Mucosa of rectum (tissue), 2 donors: ENCODE results near the gene FAM89B.
A peak's percentile ranks its signal among the peaks of the same experiment; 100 is the strongest.

ENCODE experiments used
- H3K27ac ChIP-seq, 2 donors: one replicate each; pipeline ENCODE4 v1.7.0; 2013; ENCODE audit warnings: inconsistent platforms in 2 of 2, low read depth in 2 of 2, low read length in 2 of 2
- H3K27me3 ChIP-seq, 2 donors: one replicate each; pipeline ENCODE4 v1.7.0; 2013; ENCODE audit warnings: low read length in 2 of 2; ENCODE audit not compliant: control insufficient read depth in 2 of 2, insufficient read depth in 2 of 2
- H3K36me3 ChIP-seq, 2 donors: one replicate each; pipeline ENCODE4 v1.7.0; 2013; ENCODE audit warnings: low read length in 2 of 2; ENCODE audit not compliant: control insufficient read depth in 2 of 2, insufficient read depth in 2 of 2
- H3K4me1 ChIP-seq, 2 donors: one replicate each; pipeline ENCODE4 v1.7.0; 2013; ENCODE audit warnings: low read length in 2 of 2, mild to moderate bottlenecking in 1 of 2; ENCODE audit not compliant: control insufficient read depth in 2 of 2, insufficient read depth in 2 of 2
- H3K4me3 ChIP-seq, 2 donors: one replicate each; pipeline ENCODE4 v1.7.0; 2013; ENCODE audit warnings: low read length in 2 of 2
- H3K9ac ChIP-seq, 2 donors: one replicate each; pipeline ENCODE4 v1.7.0; 2013; ENCODE audit warnings: low read length in 2 of 2, low read depth in 1 of 2, mild to moderate bottlenecking in 1 of 2
- H3K9me3 ChIP-seq, 2 donors: one replicate each; pipeline ENCODE4 v1.7.0; 2013; ENCODE audit warnings: low read length in 2 of 2; ENCODE audit not compliant: control insufficient read depth in 2 of 2
- donor health status: healthy.
- donor health status: Normal muscosa, but diverticular disease.

Gene FAM89B

DNA sequence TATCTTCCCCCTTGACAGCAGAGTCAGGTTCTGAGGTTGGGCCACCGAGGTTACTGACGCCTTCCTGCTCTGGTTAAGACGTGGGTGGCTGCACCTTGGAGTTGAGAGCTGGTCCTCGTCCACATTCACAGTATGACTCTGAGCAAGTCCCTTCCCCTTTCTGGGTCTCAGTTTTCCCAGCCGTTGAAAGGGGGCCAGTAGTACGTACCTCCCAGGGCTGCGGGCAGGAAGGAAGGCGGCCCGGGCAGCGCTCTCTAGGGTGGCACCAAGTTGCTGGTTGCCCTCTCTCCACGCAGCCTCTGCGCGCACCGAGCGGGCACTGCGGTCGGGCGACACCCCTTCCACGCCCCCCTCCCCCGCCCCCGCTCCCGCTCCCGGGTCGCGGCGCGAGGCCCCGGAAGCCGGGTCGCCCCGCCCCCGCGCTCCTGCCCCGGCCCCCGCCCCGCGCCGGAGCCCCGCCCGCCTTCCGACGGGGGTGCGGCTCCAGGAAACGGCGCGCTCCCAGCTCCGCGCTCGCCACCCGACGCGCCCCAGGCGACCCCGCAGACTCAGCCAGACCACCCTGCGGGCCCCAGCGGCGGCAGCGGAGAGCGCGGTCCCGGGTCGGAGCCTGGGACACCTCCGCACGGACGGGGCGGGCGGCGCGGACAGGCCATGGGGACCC lies 3.4 kb downstream of the FAM89B start, which contains the start of gene EHBP1L1:
EHBP1L1 (plus strand) TSS at position 486 of the 664 bp plus-strand sequence. CDS start 250 bp downstream, outside the sequence.
- Histone ChIP-seq H3K4me1 (peaks cover 62 to 65% of the 10 kb centered on the region in 2 donors), H3K27me3 (no peaks in the 10 kb centered on the region), H3K36me3 (peaks cover 7 to 16% of the 10 kb centered on the region in 2 donors), H3K9me3 (no peaks in the 10 kb centered on the region), H3K4me3 (peak within 1 kb of the TSS; percentile 72 to 82), H3K27ac (peak within 1 kb of the TSS; percentile 90 to 93), H3K9ac (peak within 1 kb of the TSS; percentile 85 to 87)

DNA sequence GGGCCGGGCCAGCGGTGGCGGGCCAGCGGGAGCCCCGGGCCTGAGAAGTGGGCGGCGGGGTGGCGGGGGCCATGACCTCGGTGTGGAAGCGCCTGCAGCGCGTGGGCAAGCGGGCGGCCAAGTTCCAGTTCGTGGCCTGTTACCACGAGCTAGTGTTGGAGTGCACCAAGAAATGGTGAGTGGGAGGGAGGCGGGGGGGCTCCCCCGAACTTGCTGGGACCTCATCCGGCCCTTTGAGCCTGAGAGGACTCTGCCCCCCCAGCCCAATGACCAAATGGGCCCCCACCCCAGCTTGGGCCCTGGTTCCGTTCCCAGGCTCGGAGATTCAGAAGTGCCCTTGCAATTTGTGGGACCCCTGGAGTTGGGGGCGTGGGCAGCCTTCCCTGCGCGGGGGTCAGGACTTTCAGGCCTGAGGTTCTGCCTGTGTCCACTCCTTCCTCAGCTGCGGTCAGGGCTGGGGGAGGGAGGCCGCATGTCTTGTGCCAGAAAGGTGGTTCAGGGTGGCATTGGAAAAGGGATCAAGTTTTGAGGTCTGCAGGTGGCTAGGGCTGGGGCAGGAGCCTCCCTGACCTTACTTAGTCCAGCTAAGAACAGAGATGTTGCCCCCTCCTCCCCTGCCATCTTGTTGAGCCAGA lies 4.0 kb downstream of the FAM89B start:
- no peaks in the 10 kb centered on the region for H3K9me3 ChIP-seq
- H3K4me1 ChIP-seq: peaks cover 56 to 59% of the 10 kb centered on the region in 2 donors
- no peaks in the 10 kb centered on the region for H3K27me3 ChIP-seq
- peak overlapping the region; percentile 66 to 79 for H3K4me3 ChIP-seq
- H3K27ac ChIP-seq: peak overlapping the region; percentile 81 to 90
- H3K36me3 ChIP-seq: peaks cover 12 to 21% of the 10 kb centered on the region in 2 donors
- H3K9ac ChIP-seq: peak overlapping the region; percentile 85 to 87

DNA sequence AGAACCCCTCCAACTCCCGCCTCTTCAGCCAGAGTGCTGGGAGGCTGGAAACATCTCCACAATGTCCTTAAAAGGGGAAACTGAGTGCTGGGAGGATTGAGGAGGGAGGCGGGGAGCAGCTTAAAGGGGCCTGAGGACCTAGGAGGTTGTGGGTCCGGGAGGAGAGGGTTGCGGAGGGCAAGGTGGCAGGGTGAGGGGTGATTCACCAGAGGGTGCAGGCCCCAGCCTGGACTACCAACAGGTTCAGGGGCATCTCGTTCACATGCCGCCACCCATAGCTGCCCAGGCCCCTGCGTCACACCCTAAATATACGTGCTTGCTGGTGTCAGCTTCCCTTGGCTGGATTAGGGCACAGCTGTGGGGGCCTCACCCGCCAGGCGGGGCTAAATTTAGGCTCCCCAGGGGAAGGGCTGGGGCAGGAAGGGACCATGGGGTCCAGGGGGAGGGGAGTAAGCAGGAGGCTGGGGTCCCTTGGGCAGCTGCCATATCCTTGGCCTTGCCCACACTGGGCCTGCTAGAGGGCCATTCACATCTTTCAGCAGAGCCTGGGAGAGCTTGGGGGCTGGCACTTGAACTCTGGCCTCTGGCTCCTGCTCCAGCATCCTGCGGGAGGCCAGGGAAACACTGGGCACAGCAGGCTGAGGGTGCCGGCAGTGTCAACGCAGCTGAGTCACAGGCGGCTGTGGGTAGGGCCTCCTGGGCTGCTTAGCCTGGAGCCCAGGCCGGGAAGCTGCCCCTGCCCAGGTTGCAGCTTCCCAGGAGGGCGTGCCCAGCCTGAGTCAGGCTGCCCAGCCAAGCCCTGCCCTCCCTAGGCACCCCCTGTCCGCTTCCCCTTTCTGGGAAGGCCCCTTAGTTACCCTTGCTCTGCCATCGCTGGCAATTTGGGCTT lies 4.8 kb downstream of the FAM89B start:
- peak overlapping the region; percentile 81 to 90 for H3K27ac ChIP-seq
- H3K4me3 ChIP-seq: peak overlapping the region; percentile 66 to 79
- H3K9ac ChIP-seq: peak overlapping the region; percentile 85 to 87
- peaks cover 48 to 51% of the 10 kb centered on the region in 2 donors for H3K4me1 ChIP-seq
- peaks cover 16 to 26% of the 10 kb centered on the region in 2 donors for H3K36me3 ChIP-seq
- H3K9me3 ChIP-seq: no peaks in the 10 kb centered on the region
- H3K27me3 ChIP-seq: no peaks in the 10 kb centered on the region

DNA sequence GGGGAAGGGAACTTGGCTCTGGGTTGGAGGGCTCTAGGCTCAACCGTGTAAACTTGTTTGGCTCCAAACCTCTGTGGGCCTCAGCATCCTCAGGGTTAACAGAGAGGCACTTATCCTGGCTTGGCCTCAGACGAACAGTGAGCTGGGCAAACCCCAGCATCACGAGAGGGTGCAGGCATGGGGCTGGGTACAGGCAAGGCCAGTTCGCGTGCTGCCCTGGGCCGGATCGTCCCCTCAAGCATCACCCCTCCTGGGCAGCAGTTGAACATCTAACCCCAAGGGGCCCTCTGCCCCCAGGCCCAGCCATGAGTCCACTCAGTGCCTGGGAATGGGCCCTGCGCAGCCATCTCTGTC lies 5.4 kb downstream of the FAM89B start:
- no peaks in the 10 kb centered on the region for H3K27me3 ChIP-seq
- no peaks in the 10 kb centered on the region for H3K9me3 ChIP-seq
- H3K27ac ChIP-seq: peak overlapping the region; percentile 81 to 90
- H3K4me1 ChIP-seq: peaks cover 48 to 51% of the 10 kb centered on the region in 2 donors
- H3K9ac ChIP-seq: peak overlapping the region; percentile 85 to 87
- peak overlapping the region; percentile 66 to 79 for H3K4me3 ChIP-seq
- peaks cover 16 to 26% of the 10 kb centered on the region in 2 donors for H3K36me3 ChIP-seq

DNA sequence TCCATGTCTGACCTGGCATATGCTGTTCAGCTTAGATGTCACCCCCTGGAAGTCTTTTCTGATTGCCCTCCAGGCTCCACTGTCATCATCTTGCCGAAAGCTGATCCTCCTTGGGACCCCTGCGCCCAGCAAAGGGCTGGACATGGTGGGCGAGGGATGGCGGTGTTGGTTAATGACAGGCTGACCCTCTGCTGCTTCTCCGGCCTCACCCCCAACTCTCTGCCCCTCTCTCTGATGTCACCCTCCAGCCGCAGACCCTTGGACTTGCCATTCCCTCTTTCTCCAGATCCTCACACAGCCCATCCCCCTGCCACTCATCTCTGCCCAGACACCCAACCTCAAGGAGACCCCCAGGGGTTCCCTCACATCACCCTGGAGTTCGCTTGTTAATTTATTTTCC lies 5.8 kb downstream of the FAM89B start:
- no peaks in the 10 kb centered on the region for H3K9me3 ChIP-seq
- H3K27ac ChIP-seq: peak overlapping the region in 1 of 2 donors; percentile 90
- peak overlapping the region; percentile 85 to 87 for H3K9ac ChIP-seq
- H3K36me3 ChIP-seq: peaks cover 16 to 26% of the 10 kb centered on the region in 2 donors
- H3K4me3 ChIP-seq: peak overlapping the region; percentile 66 to 79
- peaks cover 46 to 47% of the 10 kb centered on the region in 2 donors for H3K4me1 ChIP-seq
- no peaks in the 10 kb centered on the region for H3K27me3 ChIP-seq

DNA sequence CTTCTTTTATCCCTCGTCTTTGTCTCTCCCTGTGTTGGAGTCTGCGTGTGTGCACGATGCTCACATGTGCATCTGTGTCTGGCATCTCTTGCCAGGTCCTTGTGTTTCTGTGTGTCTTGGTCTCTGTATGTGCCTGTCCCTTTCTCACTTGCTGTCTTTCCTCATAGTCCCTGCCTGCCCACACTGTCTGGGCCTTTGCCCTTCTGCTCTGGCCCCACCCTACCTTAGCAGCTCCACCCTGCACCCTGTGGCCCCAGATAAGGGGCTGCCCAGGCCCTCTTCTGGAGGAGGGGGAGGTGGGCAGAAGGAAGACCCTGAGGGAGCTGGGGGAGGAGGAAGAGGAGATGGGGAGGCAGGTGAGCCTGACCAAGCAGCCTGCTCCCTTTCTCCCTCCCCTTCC lies 6.3 kb downstream of the FAM89B start:
- H3K9ac ChIP-seq: peak overlapping the region in 1 of 2 donors; percentile 85
- no peaks in the 10 kb centered on the region for H3K27me3 ChIP-seq
- no peak overlapping the region for H3K4me3 ChIP-seq
- peaks cover 16 to 26% of the 10 kb centered on the region in 2 donors for H3K36me3 ChIP-seq
- peaks cover 40 to 42% of the 10 kb centered on the region in 2 donors for H3K4me1 ChIP-seq
- H3K27ac ChIP-seq: peak overlapping the region in 1 of 2 donors; percentile 27
- H3K9me3 ChIP-seq: no peaks in the 10 kb centered on the region

DNA sequence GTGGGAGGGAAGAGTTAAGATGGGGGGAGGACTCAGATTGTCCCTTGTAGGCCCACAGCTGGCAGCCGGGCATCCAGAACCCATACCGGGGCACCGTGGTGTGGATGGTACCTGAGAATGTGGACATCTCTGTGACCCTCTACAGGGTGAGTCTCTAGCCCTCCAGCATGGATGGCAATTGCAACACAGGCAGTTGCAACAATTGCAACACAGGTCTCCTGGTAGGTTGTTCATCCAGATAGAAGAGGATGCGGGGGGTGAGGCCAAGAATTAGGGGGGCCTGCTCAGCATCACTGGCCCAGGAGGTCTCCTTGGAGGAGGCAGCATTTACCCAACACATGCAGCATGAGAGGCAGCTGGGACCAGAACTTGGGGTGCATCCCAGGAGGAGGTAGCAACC lies 7.0 kb downstream of the FAM89B start:
- peaks cover 19 to 26% of the 10 kb centered on the region in 2 donors for H3K36me3 ChIP-seq
- H3K4me3 ChIP-seq: no peak overlapping the region
- H3K4me1 ChIP-seq: peaks cover 37 to 39% of the 10 kb centered on the region in 2 donors
- H3K9me3 ChIP-seq: no peaks in the 10 kb centered on the region
- H3K27me3 ChIP-seq: no peaks in the 10 kb centered on the region
- no peak overlapping the region for H3K27ac ChIP-seq
- no peak overlapping the region for H3K9ac ChIP-seq

DNA sequence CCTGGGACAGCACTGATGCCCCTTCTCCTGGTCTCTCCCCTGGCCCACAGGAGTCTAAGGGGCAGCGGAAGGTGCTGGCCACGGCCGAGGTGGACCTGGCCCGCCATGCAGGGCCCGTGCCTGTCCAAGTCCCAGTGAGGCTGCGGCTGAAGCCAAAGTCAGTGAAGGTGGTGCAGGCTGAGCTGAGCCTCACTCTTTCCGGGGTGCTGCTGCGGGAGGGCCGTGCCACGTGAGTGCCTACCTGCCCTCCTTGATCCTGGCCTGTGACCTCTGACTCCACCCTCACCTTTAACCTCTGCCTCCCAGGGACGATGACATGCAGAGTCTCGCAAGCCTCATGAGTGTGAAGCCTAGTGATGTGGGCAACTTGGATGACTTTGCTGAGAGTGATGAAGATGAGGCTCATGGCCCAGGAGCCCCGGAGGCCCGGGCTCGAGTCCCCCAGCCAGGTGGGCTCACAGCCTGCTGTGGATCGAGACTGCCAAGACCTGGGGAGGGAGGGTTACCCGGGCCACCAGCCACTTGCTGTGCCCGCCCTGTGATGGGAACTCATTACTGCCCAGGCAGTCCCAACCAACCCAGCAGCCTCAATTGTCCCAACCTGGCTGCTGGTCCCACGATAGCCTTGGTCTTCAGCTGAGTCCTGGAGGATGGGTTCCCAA lies 7.8 kb downstream of the FAM89B start:
- Histone ChIP-seq H3K27me3 (no peaks in the 10 kb centered on the region), H3K4me1 (peaks cover 32 to 33% of the 10 kb centered on the region in 2 donors), H3K36me3 (peaks cover 19 to 26% of the 10 kb centered on the region in 2 donors), H3K9me3 (no peaks in the 10 kb centered on the region), H3K4me3 (no peak overlapping the region), H3K9ac (no peak overlapping the region), H3K27ac (no peak overlapping the region)

DNA sequence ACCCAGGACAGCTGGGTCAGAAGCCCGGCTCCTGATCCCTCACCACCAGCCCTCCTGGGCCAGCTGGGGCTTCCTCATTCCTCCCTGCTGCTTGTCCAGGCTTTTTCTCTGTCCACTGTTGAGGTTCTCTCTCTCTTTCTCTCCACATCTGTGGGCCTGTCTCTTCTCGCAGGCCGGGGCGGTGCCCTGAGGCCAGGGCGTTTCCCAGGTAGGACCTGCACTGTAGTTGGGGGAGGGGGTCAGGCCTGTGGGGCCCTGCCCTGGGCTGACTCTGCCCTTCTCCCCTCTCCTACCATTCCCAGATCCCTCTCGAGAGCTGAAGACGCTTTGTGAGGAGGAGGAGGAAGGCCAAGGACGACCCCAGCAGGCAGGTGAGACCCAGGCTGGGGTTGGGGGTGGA lies 8.4 kb downstream of the FAM89B start:
- Histone ChIP-seq H3K9me3 (no peaks in the 10 kb centered on the region), H3K27ac (no peak overlapping the region), H3K36me3 (peaks cover 24 to 28% of the 10 kb centered on the region in 2 donors), H3K4me3 (no peak overlapping the region), H3K9ac (no peak overlapping the region), H3K4me1 (peaks cover 27 to 28% of the 10 kb centered on the region in 2 donors), H3K27me3 (no peaks in the 10 kb centered on the region)
